ENCODE data around the gene TBC1D22A.

Gene TBC1D22A

DNA sequence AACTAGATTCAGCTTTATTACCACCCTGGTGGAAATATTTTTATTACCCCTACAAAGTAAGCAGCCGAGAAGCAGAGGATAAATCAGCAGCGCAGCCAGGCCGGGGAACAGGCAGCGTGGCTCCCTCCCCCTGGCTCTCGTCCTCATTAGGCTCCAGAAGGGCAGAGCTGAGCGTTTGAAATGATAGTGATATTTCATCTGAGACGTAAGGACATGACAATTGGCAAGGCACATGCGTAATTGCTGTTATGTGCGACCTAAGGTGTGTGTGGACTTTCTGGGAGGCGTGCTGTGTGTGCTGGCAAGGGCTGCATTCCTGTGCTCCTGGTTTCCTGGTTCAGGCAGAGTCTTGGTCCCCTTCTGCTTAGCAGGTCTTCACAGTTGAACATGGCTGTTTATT lies 247.8 kb downstream of the TBC1D22A start:
- Histone ChIP-seq H3K27me3 (ENCODE audit: insufficient read depth, low read length) (no peaks in the 10 kb centered on the region), H3K4me1 (ENCODE audit: insufficient read depth, low read length) (no peaks in the 10 kb centered on the region), H3K27ac (ENCODE audit: low read length) (no peak overlapping the region), H3K4me3 (ENCODE audit: low read length) (no peak overlapping the region), H3K9me3 (ENCODE audit: insufficient read depth, low read depth, low read length) (no peaks in the 10 kb centered on the region), H3K36me3 (ENCODE audit: insufficient read depth, low read depth, low read length) (peaks cover 7% of the 10 kb centered on the region), H3K9ac (ENCODE audit: low read depth, low read length) (no peak overlapping the region)

DNA sequence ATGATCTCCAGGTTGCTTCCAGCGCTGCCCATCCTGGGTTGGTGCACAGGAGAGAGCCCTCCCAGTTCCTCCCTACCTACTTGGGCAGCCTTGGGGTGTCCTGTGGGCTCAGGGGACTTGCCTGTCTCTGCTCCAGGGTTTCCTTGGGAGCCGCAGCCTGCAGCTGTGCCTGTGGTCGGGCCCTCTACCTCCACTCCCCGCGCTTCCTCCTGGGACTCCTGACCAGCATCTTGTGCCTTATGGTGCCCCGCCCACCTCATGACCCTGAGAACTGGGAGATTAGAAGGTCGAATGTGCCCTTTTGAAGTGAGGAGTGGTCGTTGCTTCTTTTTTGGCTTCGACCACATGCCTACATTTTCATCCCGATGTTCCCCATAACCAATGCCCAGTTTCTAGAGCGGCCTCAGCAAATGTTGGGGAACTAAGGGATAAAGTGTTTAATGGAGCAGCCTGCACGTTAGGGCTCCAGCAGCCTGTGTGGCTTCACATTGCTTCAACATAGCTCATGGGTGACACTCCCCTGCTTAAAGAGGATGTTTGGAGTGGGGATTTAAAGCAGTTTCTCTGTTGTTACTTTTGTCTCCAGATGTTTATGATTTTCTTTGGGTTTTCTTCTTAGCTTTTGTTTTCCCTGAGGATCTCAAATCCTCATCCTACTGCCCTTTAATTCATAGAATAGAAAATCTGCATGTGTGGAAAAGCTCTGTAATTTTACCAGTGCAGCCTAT lies 248.8 kb downstream of the TBC1D22A start:
- H3K36me3 ChIP-seq (ENCODE audit: insufficient read depth, low read depth, low read length), result peaks cover 7% of the 10 kb centered on the region
- no peaks in the 10 kb centered on the region for H3K4me1 ChIP-seq (ENCODE audit: insufficient read depth, low read length)
- no peak overlapping the region for H3K9ac ChIP-seq (ENCODE audit: low read depth, low read length)
- H3K9me3 ChIP-seq (ENCODE audit: insufficient read depth, low read depth, low read length), result no peaks in the 10 kb centered on the region
- H3K27ac ChIP-seq (ENCODE audit: low read length), result no peak overlapping the region
- H3K4me3 ChIP-seq (ENCODE audit: low read length), result no peak overlapping the region
- no peaks in the 10 kb centered on the region for H3K27me3 ChIP-seq (ENCODE audit: insufficient read depth, low read length)

DNA sequence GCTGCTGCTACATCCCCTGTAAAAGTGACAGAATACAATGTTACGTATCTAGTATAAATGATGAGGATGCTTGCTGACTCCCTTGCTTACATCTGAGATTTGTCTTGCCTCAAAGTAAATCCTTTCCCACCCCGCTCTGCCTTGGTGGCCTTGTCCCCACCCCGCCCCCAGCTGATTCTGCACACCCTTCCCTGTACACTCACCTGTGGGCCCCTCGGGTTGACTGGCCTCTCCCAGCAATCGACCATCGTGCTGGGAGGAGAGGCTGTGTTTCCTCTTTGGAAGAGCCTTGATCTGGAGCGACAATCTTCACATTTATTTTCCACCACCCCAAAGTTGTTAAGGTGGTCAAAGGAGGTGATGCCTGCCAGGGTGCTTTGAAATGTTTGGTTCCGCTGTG lies 249.4 kb downstream of the TBC1D22A start:
- Histone ChIP-seq H3K4me3 (ENCODE audit: low read length) (no peak overlapping the region), H3K9me3 (ENCODE audit: insufficient read depth, low read depth, low read length) (no peaks in the 10 kb centered on the region), H3K4me1 (ENCODE audit: insufficient read depth, low read length) (no peaks in the 10 kb centered on the region), H3K9ac (ENCODE audit: low read depth, low read length) (no peak overlapping the region), H3K36me3 (ENCODE audit: insufficient read depth, low read depth, low read length) (peaks cover 7% of the 10 kb centered on the region), H3K27me3 (ENCODE audit: insufficient read depth, low read length) (no peaks in the 10 kb centered on the region), H3K27ac (ENCODE audit: low read length) (no peak overlapping the region)

DNA sequence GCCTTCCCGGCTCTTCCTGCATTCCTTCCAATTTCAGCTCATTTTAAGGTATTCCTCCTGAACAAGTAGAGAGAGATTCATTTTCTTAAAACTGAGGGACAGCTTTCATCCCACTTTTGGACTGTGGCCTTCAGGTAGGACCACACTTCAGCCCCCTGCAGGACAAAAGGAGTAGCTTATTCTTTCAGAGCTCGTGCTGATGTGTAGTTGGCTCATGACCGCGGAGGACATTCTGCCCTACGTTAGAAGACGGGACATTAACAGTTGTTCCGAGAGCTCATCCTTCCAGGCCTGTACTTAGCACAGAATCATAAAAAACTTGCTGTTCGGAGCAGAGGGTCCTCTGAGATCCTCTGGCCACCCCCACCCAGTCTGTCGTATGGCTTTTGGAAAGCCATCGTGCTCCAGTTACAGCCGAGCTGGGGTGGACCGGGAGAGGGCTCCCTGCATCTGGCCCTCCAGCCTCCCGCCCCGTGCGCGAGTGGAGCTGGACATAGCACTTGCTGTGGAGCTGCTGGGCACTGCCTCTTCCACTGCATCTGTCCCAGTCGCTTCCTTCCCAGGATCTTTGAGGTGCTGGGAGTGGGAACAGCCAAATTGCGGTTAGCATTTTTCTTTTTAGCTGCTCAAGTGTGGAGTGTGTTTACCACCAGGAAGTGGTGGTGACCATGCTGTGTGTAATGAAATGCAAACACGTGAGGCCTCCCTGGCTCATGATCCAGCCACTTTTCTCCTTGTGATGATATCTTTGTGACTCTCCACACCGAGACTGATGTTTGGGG lies 250.3 kb downstream of the TBC1D22A start:
- H3K4me3 ChIP-seq (ENCODE audit: low read length), result no peak overlapping the region
- H3K9ac ChIP-seq (ENCODE audit: low read depth, low read length), result no peak overlapping the region; the same call in 1 of the 2 replicates
- no peaks in the 10 kb centered on the region for H3K27me3 ChIP-seq (ENCODE audit: insufficient read depth, low read length)
- H3K36me3 ChIP-seq (ENCODE audit: insufficient read depth, low read depth, low read length), result peaks cover 7% of the 10 kb centered on the region
- no peaks in the 10 kb centered on the region for H3K4me1 ChIP-seq (ENCODE audit: insufficient read depth, low read length)
- H3K27ac ChIP-seq (ENCODE audit: low read length), result no peak overlapping the region
- no peaks in the 10 kb centered on the region for H3K9me3 ChIP-seq (ENCODE audit: insufficient read depth, low read depth, low read length)

DNA sequence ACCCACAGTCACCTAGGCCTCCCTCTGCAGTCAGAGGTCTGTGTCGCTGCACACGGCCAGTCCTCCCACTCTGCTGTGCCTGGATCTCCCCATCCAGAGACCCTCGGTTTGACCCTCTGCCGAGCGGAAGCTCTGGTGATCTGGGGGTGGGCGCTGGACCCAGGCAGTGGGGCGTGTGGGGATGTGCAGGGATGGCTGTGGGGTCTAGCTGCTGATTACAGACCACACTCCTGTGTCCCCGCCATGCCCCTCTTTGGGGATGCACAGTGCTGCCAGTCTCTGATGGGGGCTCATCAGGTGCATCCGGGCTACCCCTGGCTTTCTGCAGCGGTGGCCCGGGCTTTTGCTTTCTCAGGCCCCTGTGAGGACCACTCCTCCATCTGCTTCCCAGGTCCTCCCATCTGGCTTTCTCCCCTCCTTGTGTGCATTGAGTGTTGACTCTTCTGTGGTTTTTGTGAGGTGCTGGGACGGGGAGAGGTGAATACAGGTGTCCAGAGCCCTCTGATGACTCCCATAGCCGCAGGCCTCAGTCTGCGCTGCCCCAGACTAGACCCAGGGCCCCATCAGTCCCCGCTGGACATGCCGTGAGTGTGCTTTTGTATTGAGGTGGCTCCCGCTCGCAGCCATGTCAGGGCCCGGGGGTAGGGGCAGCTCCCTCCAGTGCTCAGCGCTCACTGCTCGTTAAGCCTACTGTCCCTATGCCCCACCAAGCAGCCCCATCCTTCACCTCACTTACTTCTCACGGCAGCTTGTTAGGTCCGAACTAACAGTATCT lies 251.6 kb downstream of the TBC1D22A start:
- Histone ChIP-seq H3K9me3 (ENCODE audit: insufficient read depth, low read depth, low read length) (no peaks in the 10 kb centered on the region), H3K27me3 (ENCODE audit: insufficient read depth, low read length) (no peaks in the 10 kb centered on the region), H3K9ac (ENCODE audit: low read depth, low read length) (no peak overlapping the region), H3K36me3 (ENCODE audit: insufficient read depth, low read depth, low read length) (peaks cover 6% of the 10 kb centered on the region), H3K4me1 (ENCODE audit: insufficient read depth, low read length) (no peaks in the 10 kb centered on the region), H3K27ac (ENCODE audit: low read length) (no peak overlapping the region), H3K4me3 (ENCODE audit: low read length) (no peak overlapping the region)

DNA sequence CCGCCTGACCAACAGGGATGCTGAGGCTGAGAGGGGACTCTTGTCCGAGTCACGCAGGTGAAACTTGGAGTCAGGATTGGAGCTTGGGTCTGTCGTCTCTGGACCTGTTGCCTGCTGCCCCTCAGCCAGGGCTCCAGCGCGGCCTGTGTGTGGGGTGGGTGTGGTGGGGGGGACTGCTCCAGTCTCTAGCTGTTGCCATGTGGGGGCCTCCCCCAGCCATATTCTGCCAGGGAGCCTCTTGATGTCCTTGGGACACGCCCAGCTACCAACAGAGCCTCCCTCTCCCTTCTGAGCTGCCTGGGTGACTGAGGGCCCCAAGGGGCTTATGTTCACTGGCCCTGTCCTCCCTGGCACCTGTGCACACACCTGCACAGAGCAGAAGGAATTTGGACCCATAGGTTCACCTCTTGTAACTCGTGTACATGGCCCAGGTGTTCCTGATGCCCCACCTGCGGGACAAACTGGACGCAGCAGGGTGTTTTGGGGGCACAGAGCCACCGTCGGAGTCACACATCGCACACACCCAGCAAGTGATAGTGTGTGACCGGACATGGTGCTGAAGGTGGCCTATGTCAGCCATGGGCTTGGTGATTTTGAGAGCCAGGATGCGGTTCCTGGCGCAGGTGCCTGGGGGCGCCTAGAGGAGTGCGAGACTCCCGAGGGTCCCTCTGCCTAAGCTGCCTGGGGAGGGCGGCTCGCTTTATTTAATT lies 252.3 kb downstream of the TBC1D22A start:
- no peaks in the 10 kb centered on the region for H3K27me3 ChIP-seq (ENCODE audit: insufficient read depth, low read length)
- H3K4me3 ChIP-seq (ENCODE audit: low read length), result no peak overlapping the region
- H3K4me1 ChIP-seq (ENCODE audit: insufficient read depth, low read length), result no peaks in the 10 kb centered on the region
- no peak overlapping the region for H3K9ac ChIP-seq (ENCODE audit: low read depth, low read length)
- peaks cover under 1% of the 10 kb centered on the region; the same call in 1 of the 2 replicates for H3K9me3 ChIP-seq (ENCODE audit: insufficient read depth, low read depth, low read length)
- H3K27ac ChIP-seq (ENCODE audit: low read length), result no peak overlapping the region
- no peaks in the 10 kb centered on the region for H3K36me3 ChIP-seq (ENCODE audit: insufficient read depth, low read depth, low read length)

DNA sequence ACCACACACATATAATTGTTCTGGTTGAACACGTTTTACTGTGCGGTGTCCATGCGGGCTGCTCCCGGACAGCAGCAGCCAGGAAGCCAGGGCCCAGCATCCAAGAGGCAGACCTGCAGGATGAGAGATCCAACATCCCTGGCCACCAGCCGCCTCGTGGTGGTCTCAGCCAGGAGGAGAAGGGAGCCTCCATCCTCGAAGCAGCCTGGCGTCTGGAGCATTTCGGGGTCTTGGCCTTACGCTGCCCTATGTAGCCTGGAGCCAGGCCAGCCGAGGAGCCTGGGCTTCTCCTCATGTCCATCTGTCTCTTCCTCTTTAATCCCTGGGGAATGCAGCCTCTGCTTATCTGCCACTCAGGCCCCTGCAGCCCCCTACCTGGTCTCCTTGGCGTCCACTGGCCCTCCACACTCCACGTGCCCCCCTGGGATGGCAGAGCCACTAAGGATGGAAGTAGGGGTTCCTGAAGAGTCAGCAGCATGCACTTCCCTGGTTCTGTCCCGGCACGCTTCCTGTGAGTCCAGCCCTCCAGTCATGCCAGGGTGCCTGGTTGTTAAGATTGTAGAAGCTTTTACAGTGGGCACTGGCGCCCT lies 253.2 kb downstream of the TBC1D22A start:
- Histone ChIP-seq H3K9me3 (ENCODE audit: insufficient read depth, low read depth, low read length) (peaks cover 5% of the 10 kb centered on the region), H3K27ac (ENCODE audit: low read length) (no peak overlapping the region), H3K4me1 (ENCODE audit: insufficient read depth, low read length) (no peaks in the 10 kb centered on the region), H3K4me3 (ENCODE audit: low read length) (no peak overlapping the region), H3K36me3 (ENCODE audit: insufficient read depth, low read depth, low read length) (no peaks in the 10 kb centered on the region), H3K9ac (ENCODE audit: low read depth, low read length) (no peak overlapping the region), H3K27me3 (ENCODE audit: insufficient read depth, low read length) (no peaks in the 10 kb centered on the region)

DNA sequence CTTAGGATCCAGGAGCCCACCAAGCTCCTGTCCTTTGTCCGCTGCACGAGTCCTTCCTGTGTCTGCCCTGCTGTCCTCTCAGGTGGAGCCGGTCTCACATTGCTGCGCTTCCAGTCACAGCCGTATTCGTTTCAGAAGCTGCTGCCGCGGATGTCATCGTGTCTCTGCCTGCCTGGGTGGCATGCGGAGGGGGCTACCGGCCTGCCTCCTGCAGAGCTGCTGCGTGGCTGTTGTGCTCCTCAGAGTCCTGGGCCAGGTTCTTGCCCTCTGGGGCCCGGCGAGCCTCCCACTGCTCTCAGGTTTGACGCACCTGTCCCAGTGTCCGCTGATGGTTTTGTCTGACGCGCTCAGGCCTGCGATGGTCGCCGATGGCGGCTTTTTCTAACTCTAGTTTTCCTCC lies 254.2 kb downstream of the TBC1D22A start:
- Histone ChIP-seq H3K9me3 (ENCODE audit: insufficient read depth, low read depth, low read length) (peaks cover 14% of the 10 kb centered on the region), H3K36me3 (ENCODE audit: insufficient read depth, low read depth, low read length) (no peaks in the 10 kb centered on the region), H3K4me1 (ENCODE audit: insufficient read depth, low read length) (no peaks in the 10 kb centered on the region), H3K9ac (ENCODE audit: low read depth, low read length) (no peak overlapping the region), H3K4me3 (ENCODE audit: low read length) (no peak overlapping the region), H3K27ac (ENCODE audit: low read length) (no peak overlapping the region), H3K27me3 (ENCODE audit: insufficient read depth, low read length) (no peaks in the 10 kb centered on the region)

DNA sequence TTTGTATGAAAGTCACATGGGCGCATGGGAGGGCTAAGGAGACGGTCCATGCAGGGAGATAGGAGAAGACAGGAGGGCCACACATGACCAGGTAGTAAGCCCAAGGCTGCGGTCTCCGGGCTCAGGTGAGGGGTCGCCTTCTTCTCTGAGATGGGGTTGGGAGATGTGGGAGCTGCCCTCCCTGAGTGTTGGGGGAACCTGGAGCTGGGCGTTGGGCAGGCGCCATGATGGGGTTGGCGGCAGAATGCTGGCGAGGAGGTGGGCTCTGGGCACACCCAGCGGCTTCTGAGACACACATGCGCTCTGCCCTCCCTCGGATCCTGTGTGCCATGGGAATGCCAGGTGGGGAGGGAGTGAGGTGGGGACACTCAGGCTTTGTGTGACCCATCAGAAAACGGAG lies 254.8 kb downstream of the TBC1D22A start:
- no peaks in the 10 kb centered on the region for H3K27me3 ChIP-seq (ENCODE audit: insufficient read depth, low read length)
- H3K36me3 ChIP-seq (ENCODE audit: insufficient read depth, low read depth, low read length), result no peaks in the 10 kb centered on the region
- H3K4me1 ChIP-seq (ENCODE audit: insufficient read depth, low read length), result no peaks in the 10 kb centered on the region
- H3K27ac ChIP-seq (ENCODE audit: low read length), result no peak overlapping the region
- H3K4me3 ChIP-seq (ENCODE audit: low read length), result no peak overlapping the region
- no peak overlapping the region for H3K9ac ChIP-seq (ENCODE audit: low read depth, low read length)
- peaks cover 14% of the 10 kb centered on the region for H3K9me3 ChIP-seq (ENCODE audit: insufficient read depth, low read depth, low read length)

DNA sequence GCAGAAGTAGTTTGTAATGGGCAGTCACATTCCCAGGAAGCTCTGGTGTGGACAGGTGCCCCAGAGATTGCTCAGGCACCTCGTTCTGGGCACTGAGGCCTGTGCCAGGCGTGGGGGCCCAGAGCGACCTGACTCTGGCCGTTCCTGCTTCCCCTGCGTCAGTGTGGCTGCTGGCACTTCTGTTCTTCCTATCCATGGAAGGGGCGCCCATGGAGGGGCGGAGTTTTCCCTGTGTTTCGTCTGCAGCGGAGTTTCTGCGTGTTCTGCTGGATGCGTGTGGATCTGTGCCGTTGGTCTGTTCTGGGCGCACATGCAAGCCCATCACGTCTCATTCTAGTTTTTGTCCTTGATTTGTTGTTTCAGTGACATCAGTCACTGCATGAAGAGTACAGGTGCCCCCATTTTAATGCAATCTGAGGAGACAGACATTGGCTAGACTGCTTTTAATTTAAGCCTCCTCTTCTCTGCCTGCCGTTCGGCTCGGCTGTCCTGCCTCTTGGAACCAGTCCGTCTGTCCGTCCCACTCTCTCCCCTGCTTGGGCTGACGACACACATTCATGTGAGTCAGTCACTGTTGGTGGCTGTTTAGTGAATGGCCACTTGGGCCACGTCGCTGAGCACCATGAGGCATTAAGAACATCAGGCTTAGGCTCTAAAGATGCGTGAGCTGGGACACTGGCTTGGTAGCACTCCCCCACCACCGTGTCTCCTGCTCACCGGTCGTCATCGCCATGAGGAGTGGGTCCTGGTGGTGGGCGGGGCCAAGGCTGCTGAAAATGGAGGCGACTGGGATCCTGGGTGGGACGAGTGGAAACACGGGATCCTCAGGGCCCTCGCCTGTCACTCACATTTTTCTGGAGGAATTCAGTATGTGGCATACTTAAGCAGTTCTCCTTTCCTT lies 255.8 kb downstream of the TBC1D22A start:
- H3K36me3 ChIP-seq (ENCODE audit: insufficient read depth, low read depth, low read length), result no peaks in the 10 kb centered on the region
- no peak overlapping the region for H3K4me3 ChIP-seq (ENCODE audit: low read length)
- no peak overlapping the region for H3K9ac ChIP-seq (ENCODE audit: low read depth, low read length)
- no peak overlapping the region for H3K27ac ChIP-seq (ENCODE audit: low read length)
- no peaks in the 10 kb centered on the region for H3K27me3 ChIP-seq (ENCODE audit: insufficient read depth, low read length)
- no peaks in the 10 kb centered on the region for H3K4me1 ChIP-seq (ENCODE audit: insufficient read depth, low read length)
- H3K9me3 ChIP-seq (ENCODE audit: insufficient read depth, low read depth, low read length), result peaks cover 14% of the 10 kb centered on the region
